Activated CD8-positive, alpha-beta T cell treated with anti-CD3 and anti-CD28 coated beads, Interleukin-2, amount 10 ng/mL, durations not matched to agents 7 days and 5 days (primary cell): Measurements from ENCODE around the gene EEF1AKMT1. TPM values are rescaled to one million over a fixed set of nuclear protein-coding genes. Genes with fewer than 3 reads are reported as not detected.
A peak's percentile ranks its signal among the peaks of the same experiment; 100 is the strongest.

Experiments
- ATAC-seq: fragments of 150-1000 bp; cut with Tn5 transposase; one replicate; pipeline ENCODE4 v1.10.0; 2021; ENCODE audit warnings: moderate library complexity
- CTCF ChIA-PET: fragments of 350-600 bp; sonication (Branson Sonifier 250); formaldehyde crosslinking; loops from one replicate; lab custom pipeline; 2021; ENCODE audit warnings: antibody characterized with exemption; lab: Charles Lee
- POLR2A ChIA-PET: fragments of 350-600 bp; sonication (Branson Sonifier 250); formaldehyde crosslinking; loops from one replicate; lab custom pipeline; 2021; ENCODE audit warnings: antibody characterized with exemption; lab: Charles Lee
- DNase-seq: peaks from one replicate; pipeline ENCODE4 v3.0.0-alpha.2; 2020
- H3K27ac Mint-ChIP-seq: one replicate; pipeline ENCODE4 v1.8.0; 2021; ENCODE audit warnings: mild to moderate bottlenecking, mixed read lengths
- H3K27me3 Mint-ChIP-seq: one replicate; pipeline ENCODE4 v1.8.0; 2021; ENCODE audit warnings: low read depth, mixed read lengths
- H3K36me3 Mint-ChIP-seq: one replicate; pipeline ENCODE4 v1.8.0; 2021; ENCODE audit warnings: low read depth, mixed read lengths
- H3K4me1 Mint-ChIP-seq: one replicate; pipeline ENCODE4 v1.8.0; 2021; ENCODE audit warnings: low read depth, mixed read lengths
- H3K4me3 Mint-ChIP-seq: one replicate; pipeline ENCODE4 v1.8.0; 2021; ENCODE audit warnings: mild to moderate bottlenecking, mixed read lengths
- H3K9me3 Mint-ChIP-seq: one replicate; pipeline ENCODE4 v1.8.0; 2022; ENCODE audit warnings: mixed read lengths; ENCODE audit not compliant: insufficient read depth
- total RNA-seq, 2 experiments: library from RNA; stranded (reverse); gene quantifications; one replicate each; pipeline ENCODE4 v1.2.3, GENCODE V29; 2021

The EEF1AKMT1 gene
- total RNA-seq, 2 experiments from 2014 or later, result 10.0 to 11.2 TPM

DNA sequence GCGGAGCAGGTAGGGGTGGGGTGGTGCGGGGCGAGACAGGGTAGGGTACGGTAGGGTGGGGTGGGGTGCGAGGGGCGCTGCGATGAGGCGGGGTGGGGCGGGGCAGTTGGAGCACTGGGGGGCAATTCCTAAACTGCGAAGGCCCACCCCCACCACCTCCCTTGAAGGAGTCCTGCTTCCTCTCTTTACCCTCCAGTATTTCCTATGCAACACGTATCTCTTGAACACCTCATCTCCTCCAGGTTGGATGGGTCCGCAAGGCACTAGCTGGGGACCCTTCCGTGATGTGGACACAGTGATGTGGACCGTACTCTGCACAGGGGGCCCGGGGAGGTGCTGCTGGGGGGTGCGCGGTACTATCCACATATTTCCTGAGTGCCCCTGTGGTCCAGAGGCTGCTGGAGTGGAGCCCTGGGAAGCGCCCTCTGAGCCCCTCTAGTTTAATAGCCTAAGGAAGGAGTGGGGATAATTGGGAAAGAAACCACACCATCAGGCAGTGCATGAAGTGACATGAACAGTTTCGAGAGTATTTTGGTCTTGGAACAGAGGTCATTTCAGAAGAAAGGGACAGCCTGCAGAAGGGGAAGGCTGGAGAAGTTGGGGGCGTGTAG is 69.2 kb downstream of the EEF1AKMT1 start:
- POLR2A ChIA-PET, result interaction anchor here (1.3 kb wide), 1 partner anchor 472 kb away, joined by 4 read pairs; the partner anchor contains the start of genes MRPL57 and SKA3
- H3K36me3 Mint-ChIP-seq, result no peaks in the 10 kb centered on the region
- H3K4me1 Mint-ChIP-seq, result peaks cover 15% of the 10 kb centered on the region

DNA sequence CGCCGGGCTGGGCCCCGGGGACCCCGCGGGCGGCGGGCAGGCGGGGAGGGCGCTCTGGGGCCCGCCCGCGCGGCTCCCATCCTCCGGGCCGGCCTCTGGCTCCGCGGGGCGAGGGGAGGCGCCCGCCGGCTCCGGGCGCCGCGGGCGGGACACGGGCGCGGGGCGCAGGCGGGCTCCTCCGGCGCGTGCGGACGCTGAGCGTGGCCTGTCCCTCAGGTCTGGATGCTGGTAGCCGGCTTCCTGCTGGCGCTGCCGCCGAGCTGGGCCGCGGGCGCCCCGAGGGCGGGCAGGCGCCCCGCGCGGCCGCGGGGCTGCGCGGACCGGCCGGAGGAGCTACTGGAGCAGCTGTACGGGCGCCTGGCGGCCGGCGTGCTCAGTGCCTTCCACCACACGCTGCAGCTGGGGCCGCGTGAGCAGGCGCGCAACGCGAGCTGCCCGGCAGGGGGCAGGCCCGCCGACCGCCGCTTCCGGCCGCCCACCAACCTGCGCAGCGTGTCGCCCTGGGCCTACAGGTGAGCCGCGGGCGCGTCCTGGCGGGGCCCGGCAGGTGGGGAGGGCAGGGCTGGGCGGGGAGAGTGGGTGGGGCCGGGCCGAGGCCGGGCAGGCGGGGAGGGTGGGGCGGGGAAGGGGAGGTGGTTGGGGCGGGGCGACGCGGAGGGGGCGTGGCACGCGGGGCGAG is 69.8 kb downstream of the EEF1AKMT1 start:
- Mint-ChIP-seq H3K27me3 (peaks cover 22% of the 10 kb centered on the region), H3K4me1 (peaks cover 15% of the 10 kb centered on the region), H3K27ac (no peak overlapping the region), H3K4me3 (no peak overlapping the region), H3K9me3 (no peaks in the 10 kb centered on the region), H3K36me3 (no peaks in the 10 kb centered on the region)
- DNase-seq (peak; percentile 81), ATAC-seq (peak; percentile 90)
- ChIA-PET POLR2A (interaction anchor here (1.3 kb wide), 1 partner anchor 472 kb away, joined by 4 read pairs; the partner anchor contains the start of genes MRPL57 and SKA3), CTCF (interaction anchor here (0.6 to 2.3 kb wide), 8 partner anchors 18 to 356 kb away, joined by 3 to 11 read pairs (median 4); no protein-coding TSS in a partner anchor)

More for the DNA sequence above, 69.2 kb downstream of the EEF1AKMT1 start:
- Mint-ChIP-seq H3K4me3 (peak overlapping the region; percentile 59), H3K27me3 (peaks cover 19% of the 10 kb centered on the region), H3K27ac (peak overlapping the region; percentile 35), H3K9me3 (no peaks in the 10 kb centered on the region)
- ATAC-seq (peak; percentile 6), DNase-seq (no peak)
- CTCF ChIA-PET, result interaction anchor here (0.6 to 2.3 kb wide), 5 partner anchors 124 to 356 kb away, joined by 3 to 11 read pairs (median 3); no protein-coding TSS in a partner anchor

DNA sequence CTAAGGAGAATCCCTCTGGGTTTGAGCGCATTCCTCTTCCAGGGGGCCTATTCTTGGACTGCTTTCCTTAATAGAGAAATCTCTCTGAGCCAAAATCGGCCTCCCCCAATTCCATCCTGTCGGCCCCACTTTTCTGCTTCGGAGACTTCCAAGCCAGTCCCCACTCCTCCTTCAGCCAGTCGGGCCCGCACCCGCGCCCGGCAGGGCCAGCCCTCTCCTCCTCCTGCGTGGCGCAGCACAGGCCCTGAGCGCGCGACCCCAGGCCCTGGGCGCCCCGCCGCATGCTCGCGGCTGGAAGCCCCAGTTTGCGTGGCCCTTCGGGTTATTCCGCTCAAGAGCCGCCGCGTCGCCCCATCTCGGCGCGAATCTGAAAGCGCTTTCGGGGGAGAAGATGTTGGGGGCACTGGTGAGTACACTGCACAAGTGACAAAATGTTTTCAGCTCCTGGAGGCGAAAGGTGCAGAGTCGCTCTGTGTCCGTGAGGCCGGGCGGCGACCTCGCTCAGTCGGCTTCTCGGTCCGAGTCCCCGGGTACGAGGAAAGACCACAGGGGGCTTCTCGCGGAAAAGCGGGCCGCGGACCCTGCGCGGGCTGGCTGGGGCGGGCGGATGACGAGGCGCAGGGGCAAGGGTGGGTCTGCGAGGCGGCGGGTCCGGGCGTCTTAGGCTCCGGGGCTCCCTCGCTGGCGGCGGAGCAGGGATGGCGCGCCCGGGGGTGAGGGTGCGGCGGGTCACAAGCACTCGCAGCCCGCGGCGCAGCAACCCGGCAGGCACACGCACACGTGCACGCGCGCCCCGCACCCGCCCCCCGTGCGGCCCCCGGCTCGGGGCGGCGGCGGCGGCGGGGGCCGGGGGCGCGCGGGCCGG is 70.6 kb downstream of the EEF1AKMT1 start, which contains the start of gene IL17D:
TSS of gene IL17D (plus strand) at position 785 of the 865 bp plus-strand sequence. CDS start 303 bp downstream, outside the sequence.
- POLR2A ChIA-PET, result interaction anchor here (0.9 kb wide), 1 partner anchor 69 kb away, joined by 3 read pairs; no protein-coding TSS in a partner anchor
- DNase-seq, result peak; percentile 61
- Mint-ChIP-seq H3K36me3 (no peaks in the 10 kb centered on the region), H3K4me3 (peak within 1 kb of the TSS; percentile 90), H3K27me3 (peaks cover 25% of the 10 kb centered on the region), H3K9me3 (no peaks in the 10 kb centered on the region), H3K27ac (peak within 1 kb of the TSS; percentile 78), H3K4me1 (peaks cover 15% of the 10 kb centered on the region)
- peak; percentile 46 for ATAC-seq
- CTCF ChIA-PET, result interaction anchor here (0.6 to 2.3 kb wide), 9 partner anchors 19 to 221 kb away, joined by 3 to 11 read pairs (median 4); no protein-coding TSS in a partner anchor

DNA sequence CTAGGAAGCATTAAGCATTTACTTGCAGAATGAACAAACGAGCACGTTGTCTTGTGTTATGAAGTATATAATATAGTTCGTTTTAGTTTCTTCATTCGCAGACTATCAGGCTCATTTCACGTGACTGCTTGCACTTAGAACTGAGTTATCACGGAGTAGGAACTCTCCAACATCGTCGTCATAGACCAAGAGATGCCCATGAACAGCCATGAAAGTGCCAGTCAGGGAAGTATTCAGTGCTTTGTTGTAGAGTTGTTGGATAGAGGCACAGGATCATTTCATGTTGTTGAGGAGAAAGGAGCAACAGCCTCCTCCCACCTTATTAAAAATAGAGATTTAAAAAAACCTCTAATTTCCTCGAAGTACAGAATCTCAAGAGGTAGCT is 71.2 kb downstream of the EEF1AKMT1 start:
- H3K27ac Mint-ChIP-seq, result no peak overlapping the region

DNA sequence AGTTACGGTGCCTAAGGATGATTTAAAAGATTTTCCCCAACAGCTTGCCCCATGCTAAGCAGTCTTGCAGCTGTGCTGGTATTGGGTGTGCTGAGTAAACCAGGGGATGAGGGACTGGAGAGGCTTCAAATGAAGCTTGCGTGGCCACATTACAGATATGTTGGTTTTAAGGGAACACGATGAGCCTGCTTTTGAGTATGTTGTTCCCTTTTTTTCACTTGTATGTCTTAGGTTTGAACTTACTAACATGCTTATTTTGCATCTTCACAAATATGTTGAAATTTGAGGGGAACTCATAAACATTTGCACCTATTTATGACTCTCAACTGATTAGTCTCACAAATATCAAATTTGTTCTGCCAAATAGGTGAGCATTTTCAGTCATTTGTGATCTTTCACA is 72.3 kb downstream of the EEF1AKMT1 start:
- Mint-ChIP-seq H3K36me3 (no peaks in the 10 kb centered on the region), H3K27ac (no peak overlapping the region), H3K4me1 (peaks cover 15% of the 10 kb centered on the region), H3K9me3 (no peaks in the 10 kb centered on the region), H3K4me3 (no peak overlapping the region), H3K27me3 (peaks cover 28% of the 10 kb centered on the region)
- ChIA-PET CTCF (interaction anchor here (1.6 kb wide), 1 partner anchor 208 kb away, joined by 4 read pairs; no protein-coding TSS in a partner anchor), POLR2A (no interaction called here)
- ATAC-seq (no peak), DNase-seq (no peak)

More for the DNA sequence above, 71.2 kb downstream of the EEF1AKMT1 start:
- ChIA-PET CTCF (interaction anchor here (1.0 to 2.3 kb wide), 5 partner anchors 20 to 222 kb away, joined by 3 to 11 read pairs (median 4); no protein-coding TSS in a partner anchor), POLR2A (interaction anchor here (0.9 kb wide), 1 partner anchor 70 kb away, joined by 3 read pairs; no protein-coding TSS in a partner anchor)
- DNase-seq (no peak), ATAC-seq (no peak)
- Mint-ChIP-seq H3K36me3 (no peaks in the 10 kb centered on the region), H3K4me1 (peaks cover 15% of the 10 kb centered on the region), H3K4me3 (peak overlapping the region; percentile 90), H3K9me3 (no peaks in the 10 kb centered on the region), H3K27me3 (peaks cover 27% of the 10 kb centered on the region)

DNA sequence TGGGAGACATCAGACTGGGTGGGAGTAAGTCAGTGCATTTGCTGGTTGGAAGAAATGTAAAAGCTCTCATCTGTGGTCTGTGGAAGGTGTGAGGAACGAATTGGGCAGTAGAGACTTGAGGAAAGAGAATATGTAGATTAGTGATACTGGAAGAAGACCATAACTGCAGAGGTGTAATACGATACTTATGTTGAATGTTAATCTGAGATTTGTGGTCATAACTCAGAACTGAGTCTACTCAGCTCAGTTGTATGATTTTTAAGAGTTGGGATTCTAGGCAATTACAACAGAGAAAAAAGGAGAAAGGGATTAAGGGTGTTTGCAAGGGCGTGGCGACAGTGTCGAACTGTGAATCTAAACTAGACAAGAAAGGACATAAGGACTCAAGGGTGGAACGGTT is 73.5 kb downstream of the EEF1AKMT1 start:
- peaks cover 20% of the 10 kb centered on the region for H3K4me1 Mint-ChIP-seq
- CTCF ChIA-PET, result interaction anchor here (1.3 to 1.6 kb wide), 2 partner anchors 128 to 207 kb away, joined by 3 to 4 read pairs; no protein-coding TSS in a partner anchor
- H3K36me3 Mint-ChIP-seq, result no peaks in the 10 kb centered on the region
- peaks cover 33% of the 10 kb centered on the region for H3K27me3 Mint-ChIP-seq
- POLR2A ChIA-PET, result no interaction called here
- no peak for ATAC-seq
- no peak for DNase-seq
- H3K27ac Mint-ChIP-seq, result no peak overlapping the region
- H3K4me3 Mint-ChIP-seq, result no peak overlapping the region
- no peaks in the 10 kb centered on the region for H3K9me3 Mint-ChIP-seq

DNA sequence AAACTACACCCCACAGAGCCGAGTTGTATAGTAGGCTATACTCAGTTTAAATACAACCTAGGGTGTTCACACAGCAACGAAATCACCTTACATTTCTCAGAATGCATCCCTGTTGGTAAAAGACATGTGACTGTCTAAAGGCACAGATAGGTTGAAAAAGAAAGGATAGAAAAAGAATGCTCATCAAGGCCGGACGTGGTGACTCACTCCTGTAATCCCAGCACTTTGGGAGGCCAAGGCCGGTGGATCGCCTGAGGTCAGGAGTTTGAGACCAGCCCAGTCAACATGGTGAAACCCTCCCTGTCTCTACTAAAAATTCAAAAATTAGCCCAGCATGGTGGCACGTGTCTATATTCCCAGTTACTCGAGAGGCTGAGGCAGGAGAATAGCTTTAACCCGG is 74.0 kb downstream of the EEF1AKMT1 start:
- Mint-ChIP-seq H3K4me1 (peaks cover 20% of the 10 kb centered on the region), H3K9me3 (no peaks in the 10 kb centered on the region), H3K4me3 (no peak overlapping the region), H3K27me3 (peaks cover 33% of the 10 kb centered on the region), H3K36me3 (no peaks in the 10 kb centered on the region), H3K27ac (no peak overlapping the region)
- DNase-seq, result no peak
- ATAC-seq, result no peak
- ChIA-PET POLR2A (no interaction called here), CTCF (interaction anchor here (1.3 to 1.6 kb wide), 2 partner anchors 129 to 206 kb away, joined by 3 to 4 read pairs; no protein-coding TSS in a partner anchor)

DNA sequence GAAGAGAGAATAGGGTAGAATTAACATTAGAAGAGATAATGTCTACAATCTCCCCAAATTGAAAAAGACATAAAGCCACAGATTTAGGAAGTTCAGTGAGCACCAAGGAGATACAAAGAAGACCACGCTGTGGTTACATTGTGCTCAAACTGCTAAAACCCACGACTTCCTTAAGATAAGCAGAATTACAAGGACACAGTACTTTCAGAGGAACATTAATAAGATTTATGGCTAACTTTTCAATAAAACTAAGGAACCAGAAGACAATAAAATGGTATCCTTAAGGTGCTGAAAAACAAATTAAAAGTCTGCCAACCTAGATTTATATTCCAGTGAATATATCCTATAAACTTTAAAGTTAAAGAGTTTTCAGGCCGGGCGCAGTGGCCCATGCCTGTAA is 77.7 kb downstream of the EEF1AKMT1 start:
- Mint-ChIP-seq H3K9me3 (no peaks in the 10 kb centered on the region), H3K27me3 (peaks cover 23% of the 10 kb centered on the region), H3K4me3 (no peak overlapping the region), H3K27ac (no peak overlapping the region), H3K4me1 (peaks cover 5% of the 10 kb centered on the region), H3K36me3 (no peaks in the 10 kb centered on the region)
- ChIA-PET POLR2A (no interaction called here), CTCF (no interaction called here)
- ATAC-seq (no peak), DNase-seq (no peak)

DNA sequence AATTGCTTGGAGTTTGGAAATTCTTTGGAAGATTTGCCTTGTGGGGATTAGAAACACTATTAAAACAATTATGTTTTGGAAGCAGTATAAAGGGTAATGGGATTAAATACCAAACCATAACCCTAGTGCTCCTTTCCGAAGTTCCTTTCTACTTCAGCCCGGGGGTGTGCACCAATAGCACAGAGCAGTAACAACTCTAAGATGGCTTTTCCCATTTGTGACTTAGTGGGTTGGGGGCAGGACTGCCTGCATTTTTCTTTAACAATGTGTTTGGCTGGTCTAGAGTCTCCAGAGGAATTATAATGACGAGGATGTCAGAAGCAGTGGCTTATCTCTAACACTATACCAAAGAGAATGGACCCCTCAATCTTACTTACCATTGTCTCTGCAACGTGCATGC is 82.1 kb downstream of the EEF1AKMT1 start:
- ChIA-PET CTCF (no interaction called here), POLR2A (interaction anchor here (0.6 kb wide), 1 partner anchor 1358 kb away, joined by 3 read pairs; no protein-coding TSS in a partner anchor)
- Mint-ChIP-seq H3K9me3 (no peaks in the 10 kb centered on the region), H3K27ac (no peak overlapping the region), H3K27me3 (peaks cover 5% of the 10 kb centered on the region), H3K36me3 (no peaks in the 10 kb centered on the region), H3K4me1 (peaks cover 5% of the 10 kb centered on the region), H3K4me3 (no peak overlapping the region)
- DNase-seq (no peak), ATAC-seq (no peak)

DNA sequence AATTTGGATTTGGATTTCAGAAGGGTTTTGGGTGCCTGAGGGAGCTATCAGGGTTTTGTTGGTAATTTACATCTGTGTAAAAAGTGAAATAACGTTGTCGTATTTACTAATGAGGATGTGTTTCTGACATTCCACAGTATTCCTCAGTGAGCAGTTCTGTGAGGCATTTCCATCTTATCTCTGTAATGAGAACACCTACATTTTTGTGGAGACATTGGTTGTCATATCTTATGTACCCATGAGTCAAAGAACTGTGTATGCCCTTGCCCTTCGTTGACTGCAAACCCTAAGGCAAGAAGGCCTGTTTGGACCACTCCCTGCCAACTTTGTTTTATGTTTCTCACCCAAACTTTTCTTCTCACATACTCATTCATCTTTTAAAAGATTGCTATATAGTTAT is 84.5 kb downstream of the EEF1AKMT1 start:
- no peaks in the 10 kb centered on the region for H3K4me1 Mint-ChIP-seq
- DNase-seq (no peak), ATAC-seq (no peak)
- H3K27ac Mint-ChIP-seq, result no peak overlapping the region
- H3K36me3 Mint-ChIP-seq, result no peaks in the 10 kb centered on the region
- no peak overlapping the region for H3K4me3 Mint-ChIP-seq
- ChIA-PET CTCF (interaction anchor here (0.9 kb wide), 1 partner anchor 194 kb away, joined by 3 read pairs; no protein-coding TSS in a partner anchor), POLR2A (no interaction called here)
- no peaks in the 10 kb centered on the region for H3K27me3 Mint-ChIP-seq
- no peaks in the 10 kb centered on the region for H3K9me3 Mint-ChIP-seq
